ENCODE measurements around the gene AFAP1L1. TPM values are rescaled to one million over a fixed set of nuclear protein-coding genes. Genes with fewer than 3 reads are reported as not detected.

AFAP1L1 gene
- total RNA-seq, 2 experiments from 2014 or later, result not detected

- no peaks in the 10 kb centered on the region for H3K9me2 ChIP-seq (ENCODE audit: insufficient read depth, low read length)
- no peak overlapping the region for H3K27ac ChIP-seq (ENCODE audit: low read depth, low read length, poor library complexity, severe bottlenecking)
- intact Hi-C loops (cut with micrococcal nuclease; ENCODE audit: unreplicated experiment), result no loop called here
- no peaks in the 10 kb centered on the region for H3K36me3 ChIP-seq (ENCODE audit: insufficient read depth, low read length)
- CTCF ChIA-PET (ENCODE audit: unreplicated experiment), result interaction anchor here (1.9 kb wide), 1 partner anchor 47 kb away, joined by 8 read pairs; no protein-coding TSS in a partner anchor
- TF ChIP-seq, protein P1, sequence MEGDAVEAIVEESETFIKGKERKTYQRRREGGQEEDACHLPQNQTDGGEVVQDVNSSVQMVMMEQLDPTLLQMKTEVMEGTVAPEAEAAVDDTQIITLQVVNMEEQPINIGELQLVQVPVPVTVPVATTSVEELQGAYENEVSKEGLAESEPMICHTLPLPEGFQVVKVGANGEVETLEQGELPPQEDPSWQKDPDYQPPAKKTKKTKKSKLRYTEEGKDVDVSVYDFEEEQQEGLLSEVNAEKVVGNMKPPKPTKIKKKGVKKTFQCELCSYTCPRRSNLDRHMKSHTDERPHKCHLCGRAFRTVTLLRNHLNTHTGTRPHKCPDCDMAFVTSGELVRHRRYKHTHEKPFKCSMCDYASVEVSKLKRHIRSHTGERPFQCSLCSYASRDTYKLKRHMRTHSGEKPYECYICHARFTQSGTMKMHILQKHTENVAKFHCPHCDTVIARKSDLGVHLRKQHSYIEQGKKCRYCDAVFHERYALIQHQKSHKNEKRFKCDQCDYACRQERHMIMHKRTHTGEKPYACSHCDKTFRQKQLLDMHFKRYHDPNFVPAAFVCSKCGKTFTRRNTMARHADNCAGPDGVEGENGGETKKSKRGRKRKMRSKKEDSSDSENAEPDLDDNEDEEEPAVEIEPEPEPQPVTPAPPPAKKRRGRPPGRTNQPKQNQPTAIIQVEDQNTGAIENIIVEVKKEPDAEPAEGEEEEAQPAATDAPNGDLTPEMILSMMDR (conservative IDR thresholded peaks at IDR 0.05; ENCODE audit: low read length), result no peak
- no peak for TF ChIP-seq EZH2phosphoT487 (IDR thresholded peaks at IDR 0.05; ENCODE audit: borderline replicate concordance, low read depth, low read length)
- no peak overlapping the region for H3K4me3 ChIP-seq (ENCODE audit: low read depth, low read length, poor library complexity, severe bottlenecking)
- no peaks in the 10 kb centered on the region for H3K4me1 ChIP-seq (ENCODE audit: insufficient read depth, low read length, poor library complexity, severe bottlenecking)
- no peak overlapping the region for H3K4me2 ChIP-seq (ENCODE audit: low read length)
- BruUV-seq (replicated peaks), result no TSS peak
- no peaks in the 10 kb centered on the region for H3K79me2 ChIP-seq (ENCODE audit: insufficient read depth, low read depth, low read length)
- no peaks in the 10 kb centered on the region for H4K20me1 ChIP-seq (ENCODE audit: insufficient read depth, low read length)
- DNase-seq (ENCODE audit: low spot score), result no peak
- H3K9me3 ChIP-seq (ENCODE audit: low read length), result no peaks in the 10 kb centered on the region
- H2AFZ ChIP-seq (ENCODE audit: low read length), result no peak overlapping the region
- POLR2A ChIA-PET, result interaction anchor here (0.7 to 1.9 kb wide), 3 partner anchors 28 to 102 kb away, joined by 3 to 7 read pairs (median 5); partner anchors contain the start of gene PCYOX1L
These were observed 49.2 kb downstream of the AFAP1L1 start for GRCh38 chr5:149320791-149321330.

GRCh38 chr5:149322518-149322917, 50.9 kb downstream of the AFAP1L1 start:
- Histone ChIP-seq H3K4me1 (ENCODE audit: insufficient read depth, low read length, poor library complexity, severe bottlenecking) (no peaks in the 10 kb centered on the region), H3K9me3 (ENCODE audit: low read length) (peaks cover 3% of the 10 kb centered on the region; the same call in 1 of the 2 replicates), H3K36me3 (ENCODE audit: insufficient read depth, low read length) (no peaks in the 10 kb centered on the region), H3K9me2 (ENCODE audit: insufficient read depth, low read length) (no peaks in the 10 kb centered on the region), H3K4me2 (ENCODE audit: low read length) (no peak overlapping the region), H4K20me1 (ENCODE audit: insufficient read depth, low read length) (no peaks in the 10 kb centered on the region), H3K79me2 (ENCODE audit: insufficient read depth, low read depth, low read length) (no peaks in the 10 kb centered on the region), H2AFZ (ENCODE audit: low read length) (no peak overlapping the region), H3K27ac (ENCODE audit: low read depth, low read length, poor library complexity, severe bottlenecking) (no peak overlapping the region), H3K4me3 (ENCODE audit: low read depth, low read length, poor library complexity, severe bottlenecking) (no peak overlapping the region)
- no TSS peak for BruUV-seq (replicated peaks)
- ChIA-PET CTCF (ENCODE audit: unreplicated experiment) (no interaction called here), POLR2A (interaction anchor here (0.8 to 1.9 kb wide), 5 partner anchors 9 to 38 kb away, joined by 3 to 8 read pairs (median 4); partner anchors contain the start of gene GRPEL2)
- DNase-seq (ENCODE audit: low spot score), result no peak
- no peak for TF ChIP-seq EZH2phosphoT487 (IDR thresholded peaks at IDR 0.05; ENCODE audit: borderline replicate concordance, low read depth, low read length)
- TF ChIP-seq, protein P1 (conservative IDR thresholded peaks at IDR 0.05; ENCODE audit: low read length), result no peak
- intact Hi-C loops (cut with micrococcal nuclease; ENCODE audit: unreplicated experiment), result no loop called here

DNA sequence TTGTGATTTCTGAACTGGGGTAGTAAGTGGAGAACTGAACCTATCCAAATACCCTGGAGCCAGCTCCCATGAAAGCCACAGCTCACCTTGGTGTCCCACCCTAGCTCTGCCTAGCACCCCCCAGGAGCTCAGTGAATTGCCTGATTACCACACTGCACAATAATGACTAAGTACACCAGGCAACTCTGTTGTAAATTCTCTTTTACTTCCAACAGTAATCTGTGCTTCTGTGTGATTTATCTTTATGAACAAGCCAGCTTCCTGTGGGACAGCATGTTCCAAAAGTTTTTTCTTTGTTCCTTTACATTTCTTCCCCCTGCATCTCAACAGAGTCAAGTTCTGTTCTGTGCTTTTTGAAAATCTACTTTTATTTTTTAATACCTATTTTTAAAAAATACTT, 51.6 kb downstream of the AFAP1L1 start:
- H3K27ac ChIP-seq (ENCODE audit: low read depth, low read length, poor library complexity, severe bottlenecking), result no peak overlapping the region
- TF ChIP-seq, protein P1 (conservative IDR thresholded peaks at IDR 0.05; ENCODE audit: low read length), result no peak
- no peak for TF ChIP-seq EZH2phosphoT487 (IDR thresholded peaks at IDR 0.05; ENCODE audit: borderline replicate concordance, low read depth, low read length)
- no TSS peak for BruUV-seq (replicated peaks)
- H2AFZ ChIP-seq (ENCODE audit: low read length), result no peak overlapping the region
- DNase-seq (ENCODE audit: low spot score), result no peak
- ChIA-PET CTCF (ENCODE audit: unreplicated experiment) (no interaction called here), POLR2A (interaction anchor here (0.8 to 1.9 kb wide), 8 partner anchors 9 to 49 kb away, joined by 3 to 8 read pairs (median 4); partner anchors contain the start of gene GRPEL2)
- no peaks in the 10 kb centered on the region for H3K36me3 ChIP-seq (ENCODE audit: insufficient read depth, low read length)
- intact Hi-C loops (cut with micrococcal nuclease; ENCODE audit: unreplicated experiment), result no loop called here
- no peaks in the 10 kb centered on the region for H3K4me1 ChIP-seq (ENCODE audit: insufficient read depth, low read length, poor library complexity, severe bottlenecking)
- H3K4me3 ChIP-seq (ENCODE audit: low read depth, low read length, poor library complexity, severe bottlenecking), result no peak overlapping the region
- peaks cover 3% of the 10 kb centered on the region; the same call in 1 of the 2 replicates for H3K9me3 ChIP-seq (ENCODE audit: low read length)
- no peaks in the 10 kb centered on the region for H3K79me2 ChIP-seq (ENCODE audit: insufficient read depth, low read depth, low read length)
- no peaks in the 10 kb centered on the region for H3K9me2 ChIP-seq (ENCODE audit: insufficient read depth, low read length)
- no peak overlapping the region for H3K4me2 ChIP-seq (ENCODE audit: low read length)
- no peaks in the 10 kb centered on the region for H4K20me1 ChIP-seq (ENCODE audit: insufficient read depth, low read length)

Measured in OCI-LY7 (cell line).